GM19351 (cell line): ENCODE results near the gene SH3D21.

Experiments used
- ATAC-seq: cut with Tn5 transposase; IDR thresholded peaks from one replicate; pipeline ENCODE4 v1.9.1; 2021; ENCODE audit warnings: mild to moderate bottlenecking, moderate library complexity; ENCODE audit not compliant: unreplicated experiment

SH3D21 gene

DNA sequence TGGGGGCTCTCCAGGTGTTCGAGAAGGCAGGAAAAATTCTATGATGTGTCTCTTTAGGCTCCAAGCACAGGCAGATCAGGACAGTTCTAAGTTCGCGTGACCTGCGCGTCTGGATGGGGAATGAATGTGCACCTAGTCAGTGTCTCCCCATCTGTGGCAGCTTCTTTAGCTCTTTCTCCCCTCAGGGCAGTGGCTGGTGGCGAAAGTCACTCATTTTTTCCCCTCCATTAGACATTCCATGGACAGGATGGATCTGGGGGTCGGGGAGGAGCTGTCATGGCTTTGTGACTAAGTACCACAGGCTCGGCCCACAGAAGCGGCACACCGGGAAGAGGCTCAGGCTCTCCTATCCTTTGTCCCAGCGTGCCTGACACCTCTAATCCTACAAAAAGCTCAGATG is 48.3 kb downstream of the SH3D21 start:
- ATAC-seq = no peak

DNA sequence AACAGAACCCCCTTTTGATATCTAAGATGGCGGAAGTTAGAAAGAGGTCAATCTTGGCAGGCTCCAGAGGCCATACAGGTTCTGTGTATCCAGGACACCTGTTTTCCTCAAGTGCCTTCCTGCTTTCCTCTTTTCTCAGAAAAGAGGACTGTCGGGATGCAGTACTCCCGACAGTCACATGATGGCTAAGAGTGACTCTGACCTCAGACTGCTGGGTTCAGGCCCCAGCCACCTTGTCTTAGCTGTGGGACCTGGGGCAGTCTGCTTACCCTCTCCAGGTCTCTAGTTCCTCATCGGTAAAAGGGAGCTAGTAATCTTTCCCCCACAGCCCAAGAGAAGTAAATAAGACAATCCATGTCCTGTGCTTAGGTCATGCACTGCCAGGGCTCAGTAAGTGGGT is 49.6 kb downstream of the SH3D21 start:
- no peak for ATAC-seq

DNA sequence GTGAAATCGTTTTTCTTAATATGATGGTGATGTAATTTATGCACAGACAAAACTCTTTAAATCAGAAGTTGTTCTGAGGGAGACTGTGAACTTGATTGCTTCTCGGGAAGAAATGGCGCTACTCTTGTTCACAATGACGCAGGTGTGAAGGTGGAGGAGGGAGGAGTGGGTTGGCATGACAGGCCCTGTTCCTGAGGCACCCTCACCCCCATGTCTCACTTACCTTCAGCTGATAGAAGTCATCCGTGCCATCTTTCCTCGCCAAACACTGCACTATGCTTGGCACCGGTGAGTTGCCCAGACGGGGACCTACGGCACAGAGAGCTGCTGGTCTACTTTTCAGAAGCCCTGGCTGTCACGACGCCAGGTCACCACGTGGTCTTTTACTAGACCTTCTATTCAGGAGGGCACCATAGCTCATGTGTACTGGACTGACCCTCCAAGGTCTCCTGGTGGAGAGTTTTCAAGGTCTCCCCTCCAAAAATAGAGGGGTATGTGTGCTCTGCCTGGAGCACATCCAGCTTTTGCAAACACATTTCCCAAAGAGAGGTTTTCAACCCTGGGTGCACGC is 52.4 kb downstream of the SH3D21 start:
- ATAC-seq = no peak

DNA sequence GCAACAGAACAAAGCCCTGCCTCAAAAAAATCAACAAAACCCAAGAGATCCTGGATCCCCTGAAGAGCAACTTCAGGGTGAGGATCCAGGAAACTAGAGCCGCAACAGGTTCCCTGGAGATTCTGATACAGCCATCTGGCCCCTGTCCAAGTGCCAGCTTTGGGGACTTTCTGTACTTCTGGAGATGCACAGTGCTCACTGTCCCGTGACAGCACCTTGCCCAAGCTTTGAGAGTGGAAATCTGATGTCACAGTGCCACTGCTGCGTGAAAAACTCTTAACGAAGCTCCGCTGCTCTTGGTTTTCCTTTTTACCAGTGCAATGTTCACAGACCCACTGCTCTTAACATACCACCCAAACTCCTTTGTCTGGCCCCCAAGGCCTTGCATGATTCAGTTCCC is 53.2 kb downstream of the SH3D21 start:
- no peak for ATAC-seq

DNA sequence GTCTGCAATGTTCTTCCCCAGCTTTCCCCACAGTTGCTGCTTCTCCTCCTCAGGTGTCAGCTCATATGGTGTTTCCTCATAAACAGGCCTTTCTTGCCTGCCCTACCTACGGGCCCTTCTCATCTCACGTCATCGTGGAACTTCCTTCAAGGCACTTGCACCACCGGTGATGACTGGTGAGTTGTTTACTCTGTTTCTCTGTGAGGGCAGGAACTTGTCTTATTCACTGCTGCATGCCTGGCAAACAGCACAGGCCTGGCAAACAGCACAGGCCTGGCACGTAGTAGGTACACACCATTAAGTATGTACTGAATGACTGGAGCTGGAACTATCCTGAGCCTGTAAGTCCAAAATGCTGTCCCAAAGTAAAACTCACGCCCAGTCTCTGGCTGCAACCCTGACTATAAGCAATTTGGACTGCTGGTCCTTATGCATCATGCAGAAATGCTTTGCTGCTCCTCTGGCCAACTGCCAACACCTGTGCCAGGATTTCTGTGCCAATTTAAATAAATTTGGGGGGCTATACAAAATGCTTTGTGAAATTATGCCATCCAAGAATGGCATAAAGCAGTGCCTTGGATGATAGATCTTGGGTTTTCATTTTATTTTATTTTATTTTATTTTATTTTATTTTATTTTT is 53.9 kb downstream of the SH3D21 start:
- ATAC-seq = no peak

DNA sequence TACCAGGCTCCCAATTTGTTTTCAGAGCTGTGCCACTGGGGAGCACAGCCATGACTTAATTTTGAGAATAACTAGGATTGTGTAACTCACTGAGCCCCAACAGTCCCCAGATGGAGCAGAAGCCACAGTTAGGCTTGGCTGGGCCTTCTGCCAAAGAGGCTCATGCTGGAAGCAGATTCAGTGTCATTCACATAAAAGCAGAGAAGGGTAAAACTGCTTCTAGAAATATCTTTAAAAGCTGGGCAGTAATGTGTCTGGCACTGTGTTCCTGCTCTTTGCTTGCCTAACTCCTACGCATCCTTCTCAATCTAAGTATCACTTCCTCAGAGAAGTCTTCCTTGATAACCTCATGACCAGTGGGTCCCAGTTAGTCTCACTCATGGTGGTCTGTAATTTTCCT is 59.2 kb downstream of the SH3D21 start:
- ATAC-seq = no peak

DNA sequence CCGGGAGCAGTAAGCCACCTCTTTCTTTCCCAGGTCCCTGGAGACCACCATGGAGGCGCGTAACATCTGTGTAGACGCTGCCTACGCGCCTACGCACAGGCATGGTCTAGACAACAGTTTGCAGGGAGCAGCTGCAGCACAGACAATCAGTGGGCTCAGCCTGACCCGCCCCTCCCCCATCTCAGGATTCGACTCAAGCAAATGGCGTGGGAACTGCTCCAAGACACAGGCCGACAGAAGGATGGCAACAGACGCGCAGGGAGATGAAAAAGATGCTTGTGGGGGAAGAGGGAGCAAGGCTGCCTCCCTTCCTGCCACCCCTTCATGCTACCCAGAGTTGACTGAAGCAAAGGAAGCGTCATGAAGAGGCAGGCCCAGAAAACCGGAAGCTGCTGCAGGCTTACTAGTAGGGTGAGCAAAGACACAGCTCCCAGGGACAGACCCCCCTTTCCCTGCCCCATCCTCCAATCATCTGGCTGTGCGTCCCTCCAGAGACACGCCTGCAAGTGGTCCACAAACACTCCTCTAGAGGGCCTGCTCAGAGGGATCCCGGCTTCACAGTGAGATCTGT is 60.0 kb downstream of the SH3D21 start:
- ATAC-seq = no peak

DNA sequence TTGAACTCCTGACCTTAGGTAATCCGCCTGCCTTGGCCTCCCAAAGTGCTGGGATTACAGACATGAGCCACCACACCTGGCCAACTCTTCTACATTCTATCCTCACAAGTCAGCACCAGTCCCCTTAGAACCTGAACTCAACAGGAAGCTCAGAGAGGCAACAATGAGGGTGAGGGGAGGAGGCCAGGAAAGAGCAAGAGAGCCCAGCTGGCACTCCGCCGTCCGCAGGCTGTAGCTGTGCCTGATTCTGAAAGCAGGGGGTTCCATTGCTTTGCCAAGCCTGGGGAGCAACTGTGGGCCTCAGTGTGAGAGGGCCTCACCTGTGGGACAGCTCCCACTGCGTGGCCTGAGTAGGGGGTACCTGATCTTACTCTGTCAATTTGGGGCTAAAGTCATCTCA is 60.9 kb downstream of the SH3D21 start:
- no peak for ATAC-seq

DNA sequence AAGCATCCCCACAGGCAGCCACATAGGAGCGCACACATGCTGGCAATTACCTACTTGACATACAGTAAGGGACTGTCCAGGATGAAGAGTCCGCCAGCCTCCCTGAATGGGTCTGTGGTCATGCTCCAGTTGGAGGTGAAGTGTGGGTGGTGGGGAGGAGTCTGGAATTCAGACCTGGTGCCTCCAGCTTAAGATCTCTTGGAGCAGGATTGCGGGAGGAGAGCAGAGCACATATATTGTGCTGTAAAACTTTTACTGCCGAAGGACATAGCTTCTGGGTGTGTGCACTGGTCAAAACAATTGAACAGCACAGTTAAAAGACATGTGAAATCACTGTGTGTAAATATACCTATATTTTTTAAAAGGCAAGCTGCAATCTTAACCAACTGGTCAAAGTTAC is 61.6 kb downstream of the SH3D21 start:
- ATAC-seq = no peak

DNA sequence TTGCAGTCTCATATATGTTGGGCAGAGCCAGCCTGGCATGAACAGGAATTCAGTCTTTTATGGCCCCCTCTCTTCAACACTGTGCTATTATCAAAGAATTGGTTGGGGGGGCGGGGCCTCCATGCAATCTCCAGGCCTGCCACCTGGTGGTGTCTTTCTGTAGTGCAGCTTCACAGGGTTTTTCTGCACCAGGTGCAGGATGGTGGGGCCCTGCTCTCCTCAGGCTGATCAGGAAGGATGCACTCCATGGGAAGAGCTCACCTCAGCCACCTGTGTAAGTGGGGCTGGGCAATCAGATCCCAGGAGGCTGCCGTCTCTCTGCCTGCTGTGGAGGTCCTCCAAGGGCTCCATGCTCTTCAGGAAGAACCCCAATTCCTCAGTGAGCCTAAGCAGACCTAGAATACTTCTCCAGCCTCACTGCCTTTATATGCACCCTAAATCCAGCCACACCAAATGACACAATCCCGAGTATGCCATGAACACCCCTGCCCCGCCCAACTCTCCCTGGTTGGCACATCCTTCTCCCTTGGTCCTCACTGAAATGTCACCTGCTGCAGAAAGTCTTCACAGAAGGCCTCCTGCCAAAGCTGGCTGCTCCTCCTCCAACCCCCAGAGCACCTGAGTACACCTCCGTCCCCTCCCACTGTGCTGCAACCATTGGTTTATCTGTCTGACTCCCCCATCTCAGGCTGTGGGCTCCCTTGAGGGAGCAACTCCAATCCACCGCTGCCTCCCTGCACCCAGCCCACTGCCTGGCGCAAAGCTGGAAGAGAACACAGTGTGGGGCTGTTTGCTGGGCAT is 63.1 kb downstream of the SH3D21 start:
- peak; percentile 41 for ATAC-seq
